Pulmonary artery endothelial cell (primary cell): ENCODE data around the gene CA10. TPM values are rescaled to one million over a fixed set of nuclear protein-coding genes. Genes with fewer than 3 reads are reported as not detected.

ENCODE experiments used
- DNase-seq: peaks from one replicate; pipeline ENCODE4 v3.0.0-alpha.2; 2011; ENCODE audit warnings: low read depth, low spot score
- total RNA-seq: library from RNA; depleted of rRNA; stranded (reverse); fragments of >200 nt; gene quantifications from 2 replicates; pipeline ENCODE4 v1.2.3, GENCODE V29; 2014

Gene CA10
- total RNA-seq, 1 donor from 2014 or later = not detected

- no peak for DNase-seq
These were observed 110.2 kb downstream of the CA10 start for GRCh38 chr17:52048137-52048898.

GRCh38 chr17:52047086-52047485 lies 111.4 kb downstream of the CA10 start:
- DNase-seq = no peak

DNA sequence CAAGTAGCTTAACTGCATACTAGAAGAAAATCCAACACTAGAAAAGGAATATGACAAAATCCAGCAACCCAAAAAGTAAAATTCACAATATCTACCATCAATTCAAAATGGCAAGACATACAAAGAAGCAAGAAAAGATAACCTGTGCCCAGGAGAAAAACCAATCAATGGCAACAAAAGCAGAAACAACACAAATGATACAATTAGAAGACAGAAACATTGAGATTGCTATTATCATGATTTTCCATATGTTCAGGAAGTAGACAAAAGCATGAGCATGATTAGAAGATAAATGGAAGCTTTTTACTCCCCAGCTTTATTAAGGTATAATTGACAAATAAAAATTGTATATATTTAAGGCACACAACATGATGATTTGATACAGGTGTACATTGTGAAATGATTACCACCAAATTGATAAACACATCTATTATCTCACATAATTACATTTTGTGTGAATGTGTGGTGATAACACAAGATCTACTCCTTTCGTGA lies 117.3 kb downstream of the CA10 start:
- DNase-seq = no peak

GRCh38 chr17:52036416-52036815 lies 122.1 kb downstream of the CA10 start:
- DNase-seq = no peak

- no peak for DNase-seq
These were observed 123.1 kb downstream of the CA10 start for GRCh38 chr17:52035336-52035915.

DNA sequence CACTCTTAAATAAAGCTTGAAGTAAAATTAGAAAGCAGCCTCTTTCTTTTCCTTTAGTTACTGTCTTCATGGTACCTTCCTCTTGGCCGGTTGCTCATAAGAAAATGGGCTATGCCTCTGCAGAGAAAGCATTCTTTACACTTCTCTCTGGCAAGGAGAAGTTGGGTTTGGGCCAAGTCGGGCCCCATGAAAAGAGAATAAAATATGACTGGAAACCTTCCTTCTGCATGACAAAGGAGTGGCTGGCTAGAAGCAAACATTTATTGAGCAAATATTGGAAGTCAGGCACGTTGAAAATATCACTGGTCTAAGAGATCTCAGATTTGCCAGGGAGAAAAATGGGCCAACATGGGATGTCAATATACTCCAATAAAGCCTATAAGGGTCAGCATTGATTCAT lies 126.1 kb downstream of the CA10 start:
- no peak for DNase-seq

DNA sequence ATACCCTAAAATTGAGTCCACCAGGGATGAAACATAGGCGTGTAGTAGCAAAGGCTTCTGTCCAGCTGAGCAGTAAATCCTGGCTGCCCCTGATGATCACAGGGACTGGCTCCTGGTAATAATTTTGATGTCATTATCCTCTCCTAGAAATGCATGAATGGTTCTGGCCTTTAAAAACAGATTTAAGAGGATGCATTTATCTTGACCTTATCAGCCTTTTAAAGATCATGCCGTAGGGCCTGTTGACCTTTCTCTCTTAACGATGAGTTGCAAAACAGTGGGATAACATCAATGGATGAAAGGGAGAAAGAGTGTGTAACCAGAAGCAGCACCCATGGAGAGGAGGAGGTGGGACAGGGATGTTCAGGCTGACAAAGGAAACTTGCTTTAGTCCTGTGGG lies 128.5 kb downstream of the CA10 start:
- no peak for DNase-seq

DNA sequence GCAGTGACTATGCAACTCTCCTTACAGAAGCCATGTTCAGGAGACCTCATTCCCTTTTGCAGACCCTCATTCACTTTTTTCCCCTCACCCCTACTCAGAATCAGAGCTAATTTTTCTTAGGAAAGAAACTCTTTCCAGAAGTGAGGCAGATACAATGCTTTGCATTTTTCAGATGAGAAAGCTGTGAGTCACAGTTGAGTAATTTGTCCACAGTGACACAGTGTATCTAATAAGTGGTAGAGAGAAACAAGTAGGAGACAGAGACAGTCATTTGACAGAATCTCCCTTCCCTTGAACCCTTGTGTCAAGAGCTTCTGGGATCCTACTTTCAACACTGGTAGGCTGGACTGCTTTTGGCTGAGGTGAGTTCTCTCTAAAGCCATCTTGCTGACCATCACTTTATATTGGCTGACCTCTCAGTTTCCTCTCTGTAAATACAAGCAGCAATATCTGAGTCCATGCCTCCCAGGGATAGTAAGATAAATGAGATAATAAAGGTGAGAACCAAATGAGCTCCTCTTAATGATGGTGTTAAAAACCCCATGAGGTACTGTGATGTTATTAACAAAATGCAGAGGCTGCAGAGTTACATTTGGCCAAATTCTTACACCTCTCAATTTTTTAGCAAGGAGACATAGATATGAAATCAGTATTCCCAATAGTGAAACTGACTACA lies 130.8 kb downstream of the CA10 start:
- DNase-seq = no peak

GRCh38 chr17:52027081-52027480 lies 131.4 kb downstream of the CA10 start:
- no peak for DNase-seq

GRCh38 chr17:52026075-52026474 lies 132.4 kb downstream of the CA10 start:
- no peak for DNase-seq

DNA sequence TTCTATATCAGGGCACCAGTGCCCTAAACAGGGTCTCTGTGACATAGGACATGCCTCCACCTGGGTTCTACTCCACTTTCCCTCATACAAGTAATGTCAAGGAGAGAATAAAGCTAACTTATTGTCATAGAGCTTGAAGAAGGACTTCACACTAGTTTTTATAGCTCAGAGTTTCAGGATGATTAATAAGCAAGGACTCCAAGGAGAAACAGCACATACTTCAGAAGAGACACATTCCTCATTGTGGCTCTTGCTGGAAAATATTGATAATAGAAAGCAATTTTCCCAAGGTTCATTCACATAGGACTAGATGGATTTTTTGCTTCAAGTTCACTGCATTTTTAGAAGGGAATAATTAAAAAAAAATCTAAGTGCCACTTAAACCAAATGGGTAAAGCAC lies 133.3 kb downstream of the CA10 start:
- no peak for DNase-seq

- no peak for DNase-seq
These were observed 134.1 kb downstream of the CA10 start for GRCh38 chr17:52024300-52024870.

DNA sequence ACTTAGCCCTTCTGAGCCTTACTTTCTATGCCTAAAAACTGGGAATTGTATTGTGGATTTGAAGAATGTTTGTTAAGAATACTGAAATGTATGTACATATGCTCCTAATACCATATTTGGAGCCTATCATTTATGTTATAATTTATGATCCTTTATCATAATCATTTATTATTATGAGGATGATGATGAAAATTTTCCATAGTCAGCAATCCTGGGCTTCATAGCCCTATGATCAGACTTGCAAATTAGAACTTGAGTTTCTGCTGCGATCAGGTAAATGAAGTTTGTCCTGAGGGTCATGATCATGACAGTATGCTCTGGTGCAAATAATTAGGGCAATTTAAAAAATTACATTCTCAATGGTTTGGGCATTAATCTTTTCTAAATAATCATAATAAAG lies 147.4 kb downstream of the CA10 start:
- no peak for DNase-seq

- no peak for DNase-seq
These were observed 158.9 kb downstream of the CA10 start for GRCh38 chr17:51999654-52000053.

GRCh38 chr17:51997723-51998122 lies 160.8 kb downstream of the CA10 start:
- DNase-seq = no peak

GRCh38 chr17:51995797-51996403 lies 162.6 kb downstream of the CA10 start:
- no peak for DNase-seq

GRCh38 chr17:51992864-51993416 lies 165.6 kb downstream of the CA10 start:
- no peak for DNase-seq

DNA sequence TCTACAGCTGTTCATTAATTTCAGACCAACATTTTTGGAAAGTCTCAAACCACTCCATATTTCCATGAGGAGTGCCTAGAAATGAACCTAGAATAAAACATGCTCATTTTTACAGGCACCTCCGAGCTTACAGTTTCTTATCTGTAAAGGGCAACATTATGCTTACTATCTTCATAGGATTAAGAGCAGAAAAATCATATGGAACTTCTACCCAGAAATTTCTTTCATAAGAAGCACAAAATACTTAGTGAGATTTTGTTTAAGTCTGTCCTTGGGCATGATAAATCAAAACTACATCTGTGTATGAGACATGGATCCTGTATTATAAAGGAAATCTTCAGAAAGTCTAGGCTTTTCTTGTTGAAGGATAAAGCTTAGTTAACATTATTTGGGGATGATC lies 187.4 kb downstream of the CA10 start:
- DNase-seq = no peak

DNA sequence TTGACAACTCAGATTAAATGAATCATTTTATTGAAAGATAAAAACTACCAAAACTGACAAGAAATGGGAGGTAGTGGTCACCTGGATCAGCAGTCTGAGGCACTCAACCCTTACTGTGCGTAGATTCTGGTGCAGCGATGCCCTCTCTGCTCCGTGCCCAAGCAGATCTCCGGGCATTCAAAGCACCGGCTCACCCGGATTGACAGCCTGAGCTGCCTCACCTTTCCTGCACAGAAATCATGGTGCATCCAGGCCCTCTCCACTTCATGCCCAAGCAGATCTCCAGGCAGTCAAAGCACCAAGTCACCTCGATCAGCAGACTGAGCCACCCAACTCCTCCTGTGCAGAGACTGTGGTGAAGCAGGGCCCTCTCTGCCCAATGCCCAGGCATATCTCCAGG lies 196.8 kb downstream of the CA10 start:
- no peak for DNase-seq

DNA sequence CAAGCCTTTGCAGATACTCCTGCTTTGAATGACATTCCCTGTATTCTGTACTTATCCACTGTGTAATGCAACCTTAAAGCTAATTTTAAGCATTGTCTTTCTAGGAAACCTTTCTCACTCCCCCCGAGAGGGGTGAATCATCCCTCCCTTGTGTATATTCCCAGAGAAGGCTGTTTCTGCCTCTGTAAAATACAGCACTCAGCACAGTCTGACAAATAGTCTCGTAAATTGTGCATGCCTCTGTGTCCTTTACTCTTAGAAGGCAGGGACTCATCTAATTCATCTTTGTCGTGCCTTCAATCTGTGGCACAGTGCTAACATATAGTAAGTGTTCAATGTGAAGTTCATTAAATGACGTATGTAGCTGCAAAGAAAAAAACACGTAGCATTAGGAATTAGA lies 200.7 kb downstream of the CA10 start:
- no peak for DNase-seq

DNA sequence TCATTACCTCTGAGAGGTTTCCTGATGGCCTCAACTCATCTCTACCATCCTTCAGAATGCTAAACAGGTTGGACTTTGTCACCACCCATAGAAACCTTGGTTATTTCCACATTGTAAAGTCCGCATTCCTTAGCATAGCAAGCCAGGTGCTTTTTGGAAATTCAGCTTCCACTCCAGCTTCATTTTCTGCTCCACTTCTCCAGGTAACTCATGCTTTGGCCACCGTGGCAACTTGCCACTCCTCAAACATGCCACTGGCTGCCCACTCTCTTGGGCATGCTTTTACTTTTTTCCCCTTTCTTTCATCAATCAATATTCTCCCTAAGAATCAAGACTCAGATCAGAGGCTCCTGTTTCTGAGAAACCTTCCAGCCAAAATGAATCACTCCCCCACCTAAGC lies 203.3 kb downstream of the CA10 start:
- DNase-seq = no peak
